ENCODE measurements around the gene C3orf22.

GRCh38 chr3:126545544-126545943 is 13.2 kb downstream of the C3orf22 start:
- TF ChIP-seq POLR2A (IDR thresholded peaks at IDR 0.05; ENCODE audit: low read depth, low read length) (no peak), SPI1 (IDR thresholded peaks at IDR 0.05; ENCODE audit: low read depth, low read length) (no peak), POLR2AphosphoS5 (IDR thresholded peaks at IDR 0.05; ENCODE audit: low read depth, low read length) (no peak), TAF1 (IDR thresholded peaks at IDR 0.05; ENCODE audit: low read depth, low read length) (no peak), PAX5 (IDR thresholded peaks at IDR 0.05; ENCODE audit: insufficient read depth, low read length, severe bottlenecking) (no peak), POU2F2 (IDR thresholded peaks at IDR 0.05; ENCODE audit: low read depth, low read length) (no peak)
